GM19351 (cell line): Measurements from ENCODE around the gene NOC2L.

ENCODE experiments used
- ATAC-seq: cut with Tn5 transposase; IDR thresholded peaks from one replicate; pipeline ENCODE4 v1.9.1; 2021; ENCODE audit warnings: mild to moderate bottlenecking, moderate library complexity; ENCODE audit not compliant: unreplicated experiment

Gene NOC2L

GRCh38 chr1:932776-933602 is 26.1 kb downstream of the NOC2L start:
- ATAC-seq = no peak

GRCh38 chr1:932173-932510 is 26.9 kb downstream of the NOC2L start:
- ATAC-seq = no peak

- no peak for ATAC-seq
Observed at GRCh38 chr1:931380-932172, 27.5 kb downstream of the NOC2L start.

GRCh38 chr1:930633-931138 is 28.4 kb downstream of the NOC2L start:
- ATAC-seq = no peak

GRCh38 chr1:929712-930632 is 29.1 kb downstream of the NOC2L start:
- no peak for ATAC-seq

- no peak for ATAC-seq
Observed at GRCh38 chr1:928825-929661, 30.0 kb downstream of the NOC2L start.

GRCh38 chr1:927748-928147 is 31.3 kb downstream of the NOC2L start:
- no peak for ATAC-seq

GRCh38 chr1:927234-927633 is 31.8 kb downstream of the NOC2L start:
- no peak for ATAC-seq

- no peak for ATAC-seq
Observed at GRCh38 chr1:925561-926421, 33.3 kb downstream of the NOC2L start.

- ATAC-seq = no peak
Observed at GRCh38 chr1:924656-925560, 34.1 kb downstream of the NOC2L start.

GRCh38 chr1:923991-924655 is 34.9 kb downstream of the NOC2L start:
- no peak for ATAC-seq

- ATAC-seq = no peak
Observed at GRCh38 chr1:923131-923990, 35.7 kb downstream of the NOC2L start, which contains the start of gene SAMD11. Gene SAMD11, plus strand, starts transcription at chr1:923923. Its CDS starts 509 bp downstream, at chr1:924432.

- no peak for ATAC-seq
Observed at GRCh38 chr1:921011-921837, 37.8 kb downstream of the NOC2L start.

- ATAC-seq = no peak
Observed at GRCh38 chr1:920521-920920, 38.5 kb downstream of the NOC2L start.

- no peak for ATAC-seq
Observed at GRCh38 chr1:920010-920409, 39.0 kb downstream of the NOC2L start.
